ENCODE results near the gene AUTS2. TPM values are rescaled to one million over a fixed set of nuclear protein-coding genes. Genes with fewer than 3 reads are reported as not detected.

The AUTS2 gene
- total and polyA plus RNA-seq, 2 of the 8 experiments (the other 6 are each of a cell fraction or from before 2014, with no cell fraction given), result 25.9 to 101 TPM

- TF ChIP-seq RAD21 (IDR thresholded peaks at IDR 0.05 in 1 of 2, conservative IDR thresholded peaks at IDR 0.05 in 1 of 2; ENCODE audit: low read depth in 2 of 2, low read length in 2 of 2) (no peak), MAFK (IDR thresholded peaks at IDR 0.05; ENCODE audit: low read depth, low read length) (no peak), GTF2F1 (IDR thresholded peaks at IDR 0.05; ENCODE audit: borderline replicate concordance, low read depth, low read length) (no peak)
These were observed 687.6 kb downstream of the AUTS2 start (continued) for GRCh38 chr7:70285854-70286253.
